Measurements from ENCODE around the gene ISG20L2.

DNA sequence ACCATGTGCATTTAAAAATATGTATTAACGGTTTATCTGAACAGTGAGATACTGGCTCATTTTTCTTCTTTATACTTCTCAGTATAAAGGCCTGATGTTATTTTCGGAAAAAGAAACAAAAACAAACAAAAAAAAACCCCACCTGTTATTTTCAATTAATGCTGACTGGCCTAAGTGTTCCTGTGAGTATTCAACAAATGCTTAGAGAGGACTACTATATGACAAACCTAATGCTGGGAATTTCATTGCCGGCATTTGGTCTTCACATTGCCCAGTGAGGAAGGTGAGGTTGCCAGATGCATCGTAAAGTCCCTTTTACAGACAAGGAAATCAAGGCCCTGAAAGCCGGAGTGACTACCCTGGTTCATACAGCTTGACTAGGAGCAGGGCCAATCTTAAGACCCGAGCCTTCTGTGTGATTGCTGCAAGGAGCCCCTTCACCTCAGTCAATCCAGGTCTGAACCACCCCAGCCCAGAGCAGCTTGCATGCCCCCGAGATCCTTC lies 11.7 kb upstream of the ISG20L2 start:
- TF ChIP-seq POLR2A (IDR thresholded peaks at IDR 0.05) = no peak
- TF ChIP-seq, protein P1, sequence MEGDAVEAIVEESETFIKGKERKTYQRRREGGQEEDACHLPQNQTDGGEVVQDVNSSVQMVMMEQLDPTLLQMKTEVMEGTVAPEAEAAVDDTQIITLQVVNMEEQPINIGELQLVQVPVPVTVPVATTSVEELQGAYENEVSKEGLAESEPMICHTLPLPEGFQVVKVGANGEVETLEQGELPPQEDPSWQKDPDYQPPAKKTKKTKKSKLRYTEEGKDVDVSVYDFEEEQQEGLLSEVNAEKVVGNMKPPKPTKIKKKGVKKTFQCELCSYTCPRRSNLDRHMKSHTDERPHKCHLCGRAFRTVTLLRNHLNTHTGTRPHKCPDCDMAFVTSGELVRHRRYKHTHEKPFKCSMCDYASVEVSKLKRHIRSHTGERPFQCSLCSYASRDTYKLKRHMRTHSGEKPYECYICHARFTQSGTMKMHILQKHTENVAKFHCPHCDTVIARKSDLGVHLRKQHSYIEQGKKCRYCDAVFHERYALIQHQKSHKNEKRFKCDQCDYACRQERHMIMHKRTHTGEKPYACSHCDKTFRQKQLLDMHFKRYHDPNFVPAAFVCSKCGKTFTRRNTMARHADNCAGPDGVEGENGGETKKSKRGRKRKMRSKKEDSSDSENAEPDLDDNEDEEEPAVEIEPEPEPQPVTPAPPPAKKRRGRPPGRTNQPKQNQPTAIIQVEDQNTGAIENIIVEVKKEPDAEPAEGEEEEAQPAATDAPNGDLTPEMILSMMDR (IDR thresholded peaks at IDR 0.05) = no peak

All from esophagus squamous epithelium (tissue), 4 donors.